ENCODE data around the gene ADGRD1. TPM values are rescaled to one million over a fixed set of nuclear protein-coding genes. Genes with fewer than 3 reads are reported as not detected.

ADGRD1 gene
- total RNA-seq, 1 experiment from 2014 or later: 0.77 TPM

DNA sequence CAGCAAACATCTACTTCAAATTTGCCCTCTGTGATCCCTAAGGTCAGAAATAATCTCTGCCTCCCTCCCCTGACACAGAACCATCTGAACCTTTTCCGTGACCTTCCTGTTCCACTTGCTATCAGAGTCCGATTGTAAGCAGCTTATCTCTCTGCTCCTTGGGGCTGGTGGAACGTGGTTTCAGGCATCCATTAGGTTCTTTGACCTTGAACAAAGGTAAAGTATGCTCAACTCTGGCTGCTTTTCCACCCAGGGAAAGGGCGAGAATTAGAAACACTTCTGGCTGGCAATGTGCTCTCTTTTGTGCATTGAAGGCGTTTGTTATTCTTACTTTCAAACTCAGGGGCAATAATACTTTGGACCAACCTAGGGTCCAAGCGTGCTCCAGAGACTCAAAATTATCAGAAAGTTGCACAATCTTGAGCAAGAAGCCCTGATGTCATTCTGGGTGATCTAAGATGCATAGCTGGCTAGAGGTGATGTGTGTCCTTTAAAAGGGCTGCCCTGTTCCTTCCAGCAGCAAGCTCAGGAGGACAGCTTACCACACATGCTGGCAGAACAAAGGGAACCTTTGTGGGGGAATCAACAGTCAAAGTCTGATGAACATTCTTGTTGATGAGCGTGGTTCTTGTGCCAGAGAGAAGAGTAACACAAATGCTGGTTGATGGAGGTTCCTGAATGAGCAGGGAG lies 29.8 kb downstream of the ADGRD1 start:
- TF ChIP-seq, protein P1, sequence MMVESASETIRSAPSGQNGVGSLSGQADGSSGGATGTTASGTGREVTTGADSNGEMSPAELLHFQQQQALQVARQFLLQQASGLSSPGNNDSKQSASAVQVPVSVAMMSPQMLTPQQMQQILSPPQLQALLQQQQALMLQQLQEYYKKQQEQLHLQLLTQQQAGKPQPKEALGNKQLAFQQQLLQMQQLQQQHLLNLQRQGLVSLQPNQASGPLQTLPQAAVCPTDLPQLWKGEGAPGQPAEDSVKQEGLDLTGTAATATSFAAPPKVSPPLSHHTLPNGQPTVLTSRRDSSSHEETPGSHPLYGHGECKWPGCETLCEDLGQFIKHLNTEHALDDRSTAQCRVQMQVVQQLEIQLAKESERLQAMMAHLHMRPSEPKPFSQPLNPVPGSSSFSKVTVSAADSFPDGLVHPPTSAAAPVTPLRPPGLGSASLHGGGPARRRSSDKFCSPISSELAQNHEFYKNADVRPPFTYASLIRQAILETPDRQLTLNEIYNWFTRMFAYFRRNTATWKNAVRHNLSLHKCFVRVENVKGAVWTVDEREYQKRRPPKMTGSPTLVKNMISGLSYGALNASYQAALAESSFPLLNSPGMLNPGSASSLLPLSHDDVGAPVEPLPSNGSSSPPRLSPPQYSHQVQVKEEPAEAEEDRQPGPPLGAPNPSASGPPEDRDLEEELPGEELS (CRISPR knock-in tag; IDR thresholded peaks at IDR 0.05): no peak
- no peak for TF ChIP-seq ZSCAN18 (CRISPR knock-in tag; IDR thresholded peaks at IDR 0.05)
- TF ChIP-seq, protein P2, sequence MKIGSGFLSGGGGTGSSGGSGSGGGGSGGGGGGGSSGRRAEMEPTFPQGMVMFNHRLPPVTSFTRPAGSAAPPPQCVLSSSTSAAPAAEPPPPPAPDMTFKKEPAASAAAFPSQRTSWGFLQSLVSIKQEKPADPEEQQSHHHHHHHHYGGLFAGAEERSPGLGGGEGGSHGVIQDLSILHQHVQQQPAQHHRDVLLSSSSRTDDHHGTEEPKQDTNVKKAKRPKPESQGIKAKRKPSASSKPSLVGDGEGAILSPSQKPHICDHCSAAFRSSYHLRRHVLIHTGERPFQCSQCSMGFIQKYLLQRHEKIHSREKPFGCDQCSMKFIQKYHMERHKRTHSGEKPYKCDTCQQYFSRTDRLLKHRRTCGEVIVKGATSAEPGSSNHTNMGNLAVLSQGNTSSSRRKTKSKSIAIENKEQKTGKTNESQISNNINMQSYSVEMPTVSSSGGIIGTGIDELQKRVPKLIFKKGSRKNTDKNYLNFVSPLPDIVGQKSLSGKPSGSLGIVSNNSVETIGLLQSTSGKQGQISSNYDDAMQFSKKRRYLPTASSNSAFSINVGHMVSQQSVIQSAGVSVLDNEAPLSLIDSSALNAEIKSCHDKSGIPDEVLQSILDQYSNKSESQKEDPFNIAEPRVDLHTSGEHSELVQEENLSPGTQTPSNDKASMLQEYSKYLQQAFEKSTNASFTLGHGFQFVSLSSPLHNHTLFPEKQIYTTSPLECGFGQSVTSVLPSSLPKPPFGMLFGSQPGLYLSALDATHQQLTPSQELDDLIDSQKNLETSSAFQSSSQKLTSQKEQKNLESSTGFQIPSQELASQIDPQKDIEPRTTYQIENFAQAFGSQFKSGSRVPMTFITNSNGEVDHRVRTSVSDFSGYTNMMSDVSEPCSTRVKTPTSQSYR (CRISPR knock-in tag; IDR thresholded peaks at IDR 0.05): no peak
- H3K4me1 Mint-ChIP-seq: peaks cover 8% of the 10 kb centered on the region
- no peak for ATAC-seq
- CTCF ChIA-PET: no interaction called here
- H3K27me3 Mint-ChIP-seq (ENCODE audit: low read depth): no peaks in the 10 kb centered on the region
- H3K36me3 Mint-ChIP-seq: no peaks in the 10 kb centered on the region
- H3K27ac Mint-ChIP-seq: no peak overlapping the region
- DNase-seq (ENCODE audit: low spot score): no peak
- POLR2A ChIA-PET: no interaction called here
- no peaks in the 10 kb centered on the region for H3K9me3 Mint-ChIP-seq
- no peak overlapping the region for H3K4me3 Mint-ChIP-seq

- peaks cover 8% of the 10 kb centered on the region for H3K4me1 Mint-ChIP-seq
These were observed 30.7 kb downstream of the ADGRD1 start for GRCh38 chr12:130984183-130985058.

More at GRCh38 chr12:130984183-130985058, 30.7 kb downstream of the ADGRD1 start:
- ChIA-PET CTCF (no interaction called here), POLR2A (no interaction called here)
- TF ChIP-seq ZNF138 (CRISPR knock-in tag; conservative IDR thresholded peaks at IDR 0.05) (no peak), RORB (CRISPR knock-in tag; IDR thresholded peaks at IDR 0.05) (no peak), RELA (CRISPR knock-in tag; IDR thresholded peaks at IDR 0.05; ENCODE audit: borderline replicate concordance) (no peak), ELF4 (CRISPR knock-in tag; IDR thresholded peaks at IDR 0.05; ENCODE audit: low read depth) (no peak), AR (CRISPR knock-in tag; IDR thresholded peaks at IDR 0.05) (no peak), ZNF423 (CRISPR knock-in tag; IDR thresholded peaks at IDR 0.05) (no peak), NFE2L1 (CRISPR knock-in tag; IDR thresholded peaks at IDR 0.05) (no peak), FOXP1 (CRISPR knock-in tag; IDR thresholded peaks at IDR 0.05; ENCODE audit: borderline replicate concordance) (no peak), NR2C2 (CRISPR knock-in tag; IDR thresholded peaks at IDR 0.05) (no peak), ZNF396 (CRISPR knock-in tag; IDR thresholded peaks at IDR 0.05; ENCODE audit: borderline replicate concordance) (no peak), CTCF (IDR thresholded peaks at IDR 0.05) (no peak), IRF2 (CRISPR knock-in tag; IDR thresholded peaks at IDR 0.05; ENCODE audit: borderline replicate concordance, low read depth) (no peak), MAX (CRISPR knock-in tag; IDR thresholded peaks at IDR 0.05) (no peak), PRRX2 (CRISPR knock-in tag; IDR thresholded peaks at IDR 0.05) (no peak), KAT7 (CRISPR knock-in tag; IDR thresholded peaks at IDR 0.05; ENCODE audit: borderline replicate concordance) (no peak)
- TF ChIP-seq, protein P1 (CRISPR knock-in tag; IDR thresholded peaks at IDR 0.05): no peak
- Mint-ChIP-seq H3K4me3 (no peak overlapping the region), H3K27me3 (ENCODE audit: low read depth) (no peaks in the 10 kb centered on the region), H3K36me3 (no peaks in the 10 kb centered on the region), H3K9me3 (no peaks in the 10 kb centered on the region), H3K27ac (no peak overlapping the region)
- no peak for ATAC-seq
- DNase-seq (ENCODE audit: low spot score): no peak

All from WTC11 (cell line).